Stimulated activated naive CD8-positive, alpha-beta T cell treated with anti-CD3 and anti-CD28 coated beads, Interleukin-15, Interleukin-2, amounts not matched to agents 100 U/mL and 50 U/mL, for 24 hours (primary cell): ENCODE results near the gene LYRM4.

ENCODE experiments used
- ATAC-seq: fragments of 150-1000 bp; cut with Tn5 transposase; one replicate; pipeline ENCODE4 v1.10.0; 2021
- DNase-seq: peaks from one replicate; pipeline ENCODE4 v3.0.0; 2021

Gene LYRM4

DNA sequence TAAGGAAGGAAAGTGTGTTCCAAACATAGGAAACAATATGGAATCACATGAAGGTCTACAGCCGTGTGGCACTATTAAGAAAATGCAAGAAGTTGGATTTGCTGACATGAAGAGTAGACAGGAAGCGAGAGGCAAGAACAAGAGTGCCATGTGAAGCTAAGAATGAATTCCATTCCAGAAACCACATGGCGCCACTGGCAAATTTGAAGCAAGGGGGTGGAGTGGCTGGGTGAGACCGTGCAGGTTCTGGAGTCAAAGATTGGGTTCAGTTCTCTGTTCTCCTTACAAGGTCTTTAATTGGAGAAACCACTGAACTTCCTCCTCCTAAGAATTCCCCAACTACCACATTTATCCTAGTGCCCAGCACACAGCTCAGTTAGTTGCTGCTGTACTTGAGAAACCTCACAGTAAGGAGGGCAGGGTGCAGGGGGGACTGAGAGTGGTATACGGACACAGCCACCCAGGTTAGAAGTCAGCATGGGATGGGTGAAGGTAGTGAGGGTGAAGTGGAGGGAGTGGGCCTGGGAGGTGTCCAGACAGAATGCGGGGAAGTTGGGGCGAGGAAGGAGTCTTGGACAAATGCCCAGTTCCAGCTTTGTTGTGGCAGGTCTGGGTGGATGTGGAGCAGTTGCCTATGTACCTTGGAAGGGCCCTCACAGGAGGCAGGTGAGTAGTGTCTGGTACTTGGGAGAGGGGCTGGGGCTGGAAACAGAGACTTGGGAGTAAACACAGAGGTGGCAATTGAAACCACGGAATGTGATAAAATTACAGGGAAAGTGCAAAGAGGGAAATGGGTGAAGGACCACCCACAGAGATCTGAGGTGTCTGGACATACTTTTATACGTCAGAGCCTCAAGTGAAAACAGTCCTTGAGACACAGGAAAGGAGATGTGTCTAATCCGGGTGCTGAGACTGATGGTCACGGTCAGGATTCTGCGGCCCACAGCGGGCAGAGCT lies 14.3 kb downstream of the LYRM4 start:
- ATAC-seq (no peak), DNase-seq (no peak)

DNA sequence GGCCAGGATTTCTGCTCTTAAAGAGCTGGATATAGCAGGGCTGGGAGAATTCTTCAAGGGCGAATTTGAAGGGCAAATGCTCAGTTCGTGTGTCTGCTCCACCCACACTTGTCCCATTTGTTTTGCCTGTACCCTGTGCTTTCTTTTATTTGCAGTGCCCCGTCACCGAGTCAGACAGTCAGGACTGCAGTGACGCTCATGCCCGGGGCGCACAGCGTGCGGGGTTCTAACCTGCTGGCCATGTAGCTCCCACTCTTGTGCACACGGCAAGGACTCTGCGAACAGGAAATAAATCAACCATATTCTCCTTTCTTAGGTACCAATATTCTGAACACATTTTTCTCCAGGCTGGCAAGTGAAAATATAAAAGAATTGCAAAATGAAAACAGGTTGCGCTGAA lies 17.7 kb downstream of the LYRM4 start:
- no peak for DNase-seq
- ATAC-seq: no peak

DNA sequence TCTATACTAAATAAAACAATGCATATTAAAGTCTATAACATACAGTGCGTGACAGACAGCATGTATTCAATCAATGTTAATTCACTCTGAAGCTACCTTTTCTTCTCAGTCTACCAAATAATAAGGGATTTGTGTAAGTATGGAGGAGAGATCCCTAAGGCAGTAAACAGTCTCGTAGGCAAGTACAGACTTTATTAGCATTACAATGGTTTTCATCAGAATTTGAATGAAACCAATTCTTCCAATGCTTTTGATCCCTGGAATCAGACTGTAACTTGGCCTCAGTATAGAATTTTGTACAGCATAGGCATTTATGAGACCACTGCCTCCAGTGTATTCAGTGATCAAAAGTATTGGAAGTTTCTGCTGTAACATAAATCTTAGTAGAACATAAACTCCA lies 19.5 kb downstream of the LYRM4 start:
- no peak for ATAC-seq

DNA sequence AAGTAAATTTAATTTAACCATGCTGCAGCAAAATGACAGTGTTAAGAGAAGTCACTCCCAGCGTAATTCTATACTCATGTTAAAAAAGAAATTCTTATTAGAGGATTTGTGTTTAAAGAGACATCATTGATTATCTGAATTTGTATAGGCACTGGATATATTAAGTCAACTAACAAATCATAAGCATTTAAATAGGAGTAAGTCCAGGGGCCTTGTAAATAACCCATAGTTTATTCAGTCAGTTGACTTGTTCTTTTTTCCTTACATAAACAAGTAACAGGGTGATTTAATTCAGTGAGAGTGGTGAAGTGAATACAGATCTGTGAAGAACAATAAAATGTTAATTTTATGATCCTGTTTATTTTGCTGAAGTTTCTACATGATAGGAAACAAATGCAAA lies 22.4 kb downstream of the LYRM4 start:
- ATAC-seq (no peak), DNase-seq (no peak)

More for the DNA sequence above, 19.5 kb downstream of the LYRM4 start:
- DNase-seq: no peak

DNA sequence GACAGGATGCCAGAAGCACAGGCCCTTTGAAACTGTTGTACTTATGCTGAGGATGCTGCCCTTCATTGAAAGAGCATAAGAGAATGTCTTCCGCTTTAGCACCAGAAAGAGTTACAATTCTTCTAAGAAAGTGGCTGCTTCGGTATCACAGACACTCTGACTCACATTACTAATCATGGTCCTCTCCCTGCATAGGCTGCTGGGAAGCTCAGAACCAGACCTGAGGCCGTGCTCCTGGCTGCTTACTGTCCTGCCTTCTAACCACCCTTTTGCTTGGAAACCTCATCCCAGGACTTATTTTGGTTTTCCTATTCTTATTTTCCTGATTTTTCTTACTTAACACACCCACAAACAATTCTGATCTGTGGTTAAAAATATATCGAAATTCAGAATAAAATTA lies 22.9 kb downstream of the LYRM4 start:
- ATAC-seq (no peak), DNase-seq (no peak)

DNA sequence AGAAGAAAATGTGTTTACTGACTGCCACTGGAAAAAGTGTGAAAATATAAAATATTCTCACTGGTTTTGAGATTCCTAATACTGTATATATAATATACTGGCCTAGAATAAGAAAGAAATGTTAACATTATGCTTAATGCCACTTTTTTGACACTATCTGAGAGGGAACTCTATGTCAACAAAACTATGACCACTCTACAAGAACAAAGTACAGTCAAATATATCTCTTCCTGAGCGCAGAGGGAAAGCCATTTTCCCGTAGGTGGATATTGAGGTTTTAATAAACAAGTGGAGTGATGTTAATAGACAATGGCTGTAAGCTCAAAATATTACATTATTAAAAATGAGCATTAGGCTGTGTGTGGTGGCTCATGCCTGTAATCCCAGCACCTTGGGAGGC lies 24.9 kb downstream of the LYRM4 start:
- DNase-seq (no peak), ATAC-seq (no peak)

DNA sequence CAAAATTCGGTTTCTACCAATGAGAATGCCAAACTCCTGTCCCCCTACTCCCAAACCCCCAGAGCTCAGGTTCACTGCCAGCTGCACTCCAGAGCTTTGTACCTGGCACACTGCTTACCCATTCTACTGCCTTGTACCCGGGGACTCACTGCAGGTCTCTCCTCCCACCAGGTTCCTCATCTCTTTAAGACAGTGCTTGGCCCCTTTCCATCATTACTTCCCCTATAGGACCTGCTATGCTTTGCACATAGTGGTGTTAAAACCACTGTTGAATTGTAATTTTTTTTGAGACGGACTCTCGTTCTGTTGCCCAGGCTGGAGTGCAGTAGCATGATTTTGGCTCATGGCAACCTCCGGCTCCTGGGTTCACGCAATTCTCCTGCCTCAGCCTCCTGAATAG lies 25.9 kb downstream of the LYRM4 start:
- DNase-seq: no peak
- no peak for ATAC-seq

DNA sequence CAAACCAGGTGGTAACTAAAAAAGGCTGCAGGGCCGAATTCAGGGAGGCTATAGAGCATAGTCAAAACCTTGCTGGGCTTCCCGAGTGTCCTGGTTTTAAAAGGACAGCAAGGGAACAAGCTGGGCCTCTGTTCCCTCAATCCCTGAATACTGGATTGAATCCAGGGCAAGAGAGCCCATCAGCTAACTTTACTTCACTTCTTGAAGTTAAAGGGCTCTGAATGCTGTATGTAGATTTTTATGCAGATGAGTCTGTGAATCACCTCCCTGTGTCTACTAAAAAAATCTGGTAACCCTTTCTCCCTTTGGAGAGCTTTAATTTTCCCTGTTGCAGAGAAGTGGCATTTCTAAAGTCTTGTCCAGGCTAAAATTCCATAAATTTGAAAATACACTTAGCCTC lies 29.5 kb downstream of the LYRM4 start:
- no peak for ATAC-seq
- DNase-seq: no peak

DNA sequence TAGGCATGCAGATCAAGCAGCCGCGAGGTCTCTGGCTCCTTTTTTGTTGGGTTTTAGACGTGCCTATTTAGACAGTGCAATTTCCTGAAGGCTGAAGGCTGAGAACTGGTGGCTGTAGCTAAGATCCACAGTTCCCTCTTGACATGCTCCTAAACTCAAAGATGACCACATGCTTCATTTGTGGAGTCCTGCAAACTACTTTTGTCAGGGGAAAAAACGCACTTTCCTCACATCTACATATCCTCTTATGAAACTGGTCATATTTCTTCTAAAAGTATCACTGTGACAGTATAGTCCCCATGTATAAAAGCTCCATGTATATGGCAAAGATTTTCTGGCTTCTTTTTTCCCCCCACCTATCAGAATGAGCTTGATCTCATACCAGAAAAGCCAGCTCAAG lies 30.7 kb downstream of the LYRM4 start:
- ATAC-seq (no peak), DNase-seq (no peak)

DNA sequence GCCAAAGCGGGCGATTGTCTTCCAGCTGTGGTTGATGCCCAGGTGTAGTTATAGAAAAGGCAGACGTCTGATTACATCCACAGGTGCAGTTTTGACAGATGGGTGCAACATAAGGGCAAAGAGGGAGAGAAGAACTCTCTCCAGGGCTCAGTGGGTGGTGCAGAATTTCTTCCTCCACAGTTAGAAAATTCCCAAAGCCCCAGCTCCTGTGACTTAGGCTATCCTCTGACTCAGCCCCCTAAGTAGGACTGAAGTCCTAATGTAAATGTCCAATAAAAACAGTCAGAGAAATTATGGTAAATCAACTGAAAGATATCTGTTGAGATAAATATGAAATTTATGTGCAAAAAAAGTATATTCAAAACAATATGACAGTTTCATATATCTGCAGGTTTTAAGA lies 31.4 kb downstream of the LYRM4 start:
- DNase-seq (no peak), ATAC-seq (no peak)

DNA sequence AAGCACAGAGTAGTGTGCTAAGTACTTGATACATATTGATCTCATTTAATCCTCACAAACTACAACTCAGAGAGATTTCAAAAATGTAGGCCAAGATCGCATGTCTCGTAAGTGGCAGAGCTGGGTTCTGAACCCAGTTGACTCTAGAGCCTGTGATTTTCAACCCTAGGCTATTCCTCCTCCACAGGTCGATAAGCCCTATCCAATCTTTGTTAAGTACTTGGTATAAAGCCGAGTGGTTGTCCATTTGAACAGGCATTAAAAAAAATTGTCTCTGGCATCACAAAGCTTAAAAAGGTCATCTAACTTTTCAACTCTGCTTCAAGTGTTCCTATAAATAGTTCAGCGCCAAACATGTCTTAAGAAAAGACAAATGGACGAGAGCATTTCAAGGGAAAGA lies 37.4 kb downstream of the LYRM4 start:
- ATAC-seq (no peak), DNase-seq (no peak)

DNA sequence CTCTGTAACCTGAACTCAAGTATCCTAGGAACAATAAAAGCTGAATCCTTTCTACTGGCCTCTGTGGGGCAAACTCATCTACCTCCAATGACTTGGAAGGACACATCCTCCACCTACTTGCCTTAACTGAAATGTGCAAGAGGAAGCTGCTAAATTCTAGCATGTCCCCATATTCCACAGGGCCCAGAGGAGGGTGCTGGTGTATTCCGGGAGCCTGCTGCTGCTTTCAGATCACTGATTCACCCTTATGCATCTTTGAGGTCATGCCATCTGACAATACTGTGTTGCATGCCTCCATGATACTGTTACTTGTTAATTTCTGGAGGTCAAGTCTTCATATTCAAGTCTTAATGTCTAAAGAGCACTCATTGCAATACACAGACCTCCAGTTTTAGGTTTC lies 40.3 kb downstream of the LYRM4 start:
- no peak for ATAC-seq
- no peak for DNase-seq

DNA sequence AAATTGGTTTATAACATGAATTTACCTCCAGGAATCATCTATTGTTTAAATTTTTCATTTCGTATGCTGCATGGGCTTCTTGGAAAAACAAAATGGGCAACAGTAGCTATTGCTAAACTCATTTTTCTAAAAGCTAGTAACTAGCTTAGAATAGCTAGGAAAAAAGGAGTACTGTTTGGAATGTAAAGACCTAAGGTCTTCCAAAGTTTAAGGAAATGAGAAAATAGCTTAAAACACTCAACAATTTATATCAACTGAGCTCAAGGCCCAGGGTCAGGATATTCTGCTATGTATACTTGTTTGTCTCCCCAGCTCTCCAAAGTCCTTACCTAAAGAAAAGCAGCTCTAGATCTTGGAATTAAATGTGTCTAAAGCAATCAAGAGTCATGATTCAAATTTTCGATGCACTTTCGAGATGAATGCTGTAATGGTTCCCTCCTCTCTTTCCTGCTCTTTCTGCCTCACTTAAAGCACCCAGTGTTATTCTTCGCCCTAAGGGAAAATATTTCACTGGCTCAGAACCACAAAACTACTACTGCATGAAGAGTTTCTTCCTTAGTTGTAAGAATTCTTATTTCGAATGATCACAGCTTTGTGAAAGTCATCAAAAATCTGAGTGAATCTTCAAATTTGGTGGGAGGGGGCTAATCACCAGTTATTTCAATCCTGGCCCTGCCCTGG lies 41.6 kb downstream of the LYRM4 start:
- no peak for ATAC-seq
- DNase-seq: no peak

DNA sequence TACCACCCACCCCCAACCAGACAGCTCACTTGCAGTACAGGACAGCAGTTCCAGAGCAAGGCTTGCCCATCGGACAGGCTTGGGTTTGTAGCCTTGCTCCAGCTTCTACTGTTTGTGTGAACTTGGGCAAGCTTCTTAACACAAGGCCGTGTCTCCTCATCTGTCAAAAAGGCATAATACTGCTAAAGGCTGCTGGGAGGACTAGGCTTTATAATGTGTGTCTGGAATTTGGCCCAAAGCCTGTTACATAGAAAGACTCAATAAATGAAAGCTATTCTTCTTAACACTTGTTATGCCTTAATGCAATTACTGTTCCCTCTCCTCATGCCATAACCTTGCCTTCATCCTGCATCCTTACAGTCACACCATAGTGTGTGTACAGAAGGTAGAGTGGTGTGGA lies 43.4 kb downstream of the LYRM4 start:
- ATAC-seq (no peak), DNase-seq (no peak)

DNA sequence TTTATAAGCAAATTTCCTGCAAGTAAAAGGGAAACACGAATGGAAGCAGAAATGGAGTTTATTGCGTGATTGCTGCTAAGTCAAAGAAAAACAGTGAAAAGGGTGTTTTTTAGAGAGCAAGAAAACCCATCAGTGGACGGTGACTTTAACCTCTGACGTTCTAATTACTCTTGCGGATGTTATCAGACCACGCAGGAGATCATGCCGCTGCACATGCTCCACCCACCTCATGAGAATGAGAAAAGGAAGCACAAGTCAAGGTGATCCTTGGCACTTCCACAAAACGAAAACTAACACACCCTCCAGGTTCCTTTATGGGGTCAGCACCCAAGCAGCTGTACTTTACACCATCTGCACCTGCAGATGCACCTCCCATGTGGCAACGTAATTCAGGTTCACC lies 45.0 kb downstream of the LYRM4 start:
- ATAC-seq (no peak), DNase-seq (no peak)

DNA sequence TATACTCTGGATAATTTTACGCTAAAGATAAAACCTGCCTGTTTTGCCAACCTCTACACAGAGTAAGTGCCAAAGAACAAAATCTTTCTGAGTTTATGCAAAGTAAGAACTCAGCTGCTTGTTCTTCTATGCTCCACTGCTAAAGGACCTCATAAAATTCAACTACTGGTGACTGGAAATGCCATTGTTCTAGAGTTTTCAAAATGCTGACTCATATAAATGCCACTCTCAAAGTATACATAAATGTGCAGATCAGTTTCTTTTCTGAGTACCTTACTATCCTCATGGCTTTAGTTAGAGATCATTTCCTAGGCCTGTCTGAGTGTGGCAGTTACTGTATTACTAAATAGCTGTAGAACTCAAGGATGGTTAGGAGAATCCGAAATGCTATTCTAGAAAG lies 45.6 kb downstream of the LYRM4 start:
- no peak for ATAC-seq
- DNase-seq: no peak

DNA sequence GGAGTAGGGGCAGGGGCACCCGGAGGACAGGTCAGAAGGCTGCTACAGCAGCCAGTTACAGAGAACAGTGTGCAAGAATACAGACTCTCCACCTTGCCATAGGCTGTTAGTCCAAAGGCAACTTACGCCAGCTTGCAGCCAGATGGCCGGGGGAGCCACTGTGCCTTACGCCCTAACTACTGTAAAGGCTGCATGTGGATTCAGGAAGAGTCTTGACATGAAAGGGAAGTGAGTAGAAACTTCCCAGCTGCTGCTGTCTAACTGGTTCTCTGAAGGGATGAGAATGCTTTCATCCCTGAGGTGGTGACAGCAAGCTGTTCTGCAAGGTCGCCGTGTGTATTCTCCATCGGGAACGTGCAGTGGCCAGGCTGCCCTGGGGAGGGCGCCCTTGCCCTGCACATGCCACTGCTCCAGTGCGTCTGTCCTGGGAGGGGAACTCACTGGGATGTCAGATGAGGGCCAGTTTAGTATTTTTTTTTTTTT lies 46.1 kb downstream of the LYRM4 start:
- DNase-seq (peak; percentile 32), ATAC-seq (peak; percentile 46)

DNA sequence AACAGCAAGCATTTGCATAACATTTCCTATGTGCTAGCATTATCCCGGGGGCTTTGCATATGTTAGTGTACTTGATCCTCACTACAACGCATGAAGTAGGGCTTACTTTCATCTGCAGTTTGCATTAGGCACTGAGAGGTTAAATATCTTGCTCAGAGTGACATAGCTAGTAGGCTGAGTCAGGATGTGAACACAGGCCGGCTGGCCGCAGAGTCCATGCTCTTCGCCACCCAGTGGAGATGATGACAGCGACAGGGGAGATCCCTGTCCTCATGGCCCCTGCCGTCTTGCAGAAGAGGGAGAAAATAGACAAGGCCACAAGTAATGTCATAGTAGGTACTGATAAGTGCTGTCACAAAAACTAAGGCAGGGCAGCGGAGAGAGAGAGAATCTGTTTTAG lies 46.9 kb downstream of the LYRM4 start:
- no peak for ATAC-seq
- no peak for DNase-seq

DNA sequence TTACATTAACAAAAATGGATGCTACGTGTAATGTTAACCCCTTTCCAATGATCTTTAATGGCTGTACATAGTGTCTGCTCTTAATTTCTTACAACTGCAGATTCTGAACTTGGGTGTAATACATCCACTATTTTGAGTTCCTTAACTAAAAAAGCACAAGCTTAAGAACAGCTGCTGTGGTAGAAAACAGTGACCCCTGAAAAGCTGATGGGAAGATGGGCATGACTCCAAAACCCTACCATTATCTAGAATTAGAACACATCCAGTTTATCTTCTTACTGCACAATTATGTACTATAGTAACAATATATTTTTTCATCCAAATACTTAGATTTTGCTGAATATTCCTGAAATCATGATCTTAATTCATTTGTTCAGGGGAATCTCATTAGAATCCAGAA lies 49.3 kb downstream of the LYRM4 start:
- ATAC-seq (no peak), DNase-seq (no peak)

DNA sequence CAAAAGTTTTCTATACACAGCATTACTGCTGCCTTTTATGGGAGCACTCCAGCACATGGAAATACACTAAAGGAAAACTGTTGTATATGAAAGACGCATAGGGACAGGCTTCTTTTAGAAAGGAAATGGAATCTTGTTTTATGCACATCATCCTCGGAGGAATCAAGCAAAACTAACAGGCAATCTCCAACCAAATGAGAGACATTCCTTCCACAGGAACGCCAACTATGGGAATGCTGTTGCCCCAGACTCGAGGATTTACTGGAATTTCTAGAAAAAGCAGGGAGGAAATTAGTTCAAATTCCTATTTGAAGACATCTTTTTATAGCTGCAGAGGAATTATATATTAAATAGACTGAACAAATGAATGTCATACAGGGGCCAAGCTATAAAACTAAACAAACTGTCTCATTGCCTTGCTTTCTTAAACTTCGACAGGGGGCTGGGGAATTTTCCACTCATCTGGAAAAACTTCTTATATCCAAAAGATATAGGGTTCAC lies 52.2 kb downstream of the LYRM4 start:
- no peak for DNase-seq
- no peak for ATAC-seq

DNA sequence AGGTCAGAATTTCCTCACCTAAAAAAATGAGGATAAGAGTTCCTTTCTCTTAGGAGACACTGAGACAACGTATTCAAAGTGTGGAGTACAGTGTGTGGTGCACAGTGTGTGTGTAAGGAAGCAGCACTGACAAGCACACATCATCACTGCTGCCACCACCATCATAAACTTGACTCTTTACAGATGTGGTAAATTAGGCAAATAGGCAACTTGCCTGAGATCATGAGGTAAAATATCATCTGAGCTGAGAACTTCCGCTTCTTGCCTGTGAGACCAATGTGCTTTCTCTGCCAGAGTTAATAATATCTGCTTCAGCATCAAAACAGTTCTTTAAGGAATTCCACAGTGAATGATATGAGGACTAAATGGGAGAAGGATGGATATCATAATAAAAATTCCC lies 52.7 kb downstream of the LYRM4 start:
- ATAC-seq: no peak
- no peak for DNase-seq

DNA sequence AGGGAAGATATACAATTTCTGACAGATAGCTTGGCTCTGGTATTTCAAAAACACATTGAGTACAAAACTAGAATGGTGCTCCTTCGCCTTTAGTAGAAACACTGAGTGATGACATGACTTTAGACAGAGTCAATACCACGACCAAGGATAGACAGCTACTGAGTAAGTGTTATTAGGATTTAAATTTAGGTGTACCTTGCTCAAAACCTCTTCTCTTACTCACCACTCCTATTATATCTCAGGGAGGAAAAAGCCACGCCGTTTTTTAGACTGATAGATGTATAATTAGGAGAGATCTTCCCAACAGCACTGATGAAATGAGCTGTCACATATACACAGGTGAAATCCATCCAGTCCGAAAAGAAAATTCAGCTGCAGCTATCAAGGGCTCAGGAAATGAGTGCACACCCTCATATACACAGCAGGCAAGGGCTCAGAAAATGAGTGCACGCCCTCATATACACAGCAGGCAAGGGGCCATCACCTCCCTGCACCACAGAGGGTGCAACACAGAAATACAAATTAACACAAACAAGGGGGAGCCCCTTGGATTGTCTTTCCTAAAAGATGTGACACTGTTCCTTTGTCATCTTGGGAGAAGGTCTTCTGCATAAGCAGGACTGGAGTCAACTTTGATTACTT lies 53.7 kb downstream of the LYRM4 start:
- no peak for DNase-seq
- no peak for ATAC-seq
